K562 (cell line): ENCODE results near the gene CCT7. TPM values are rescaled to one million over a fixed set of nuclear protein-coding genes. Genes with fewer than 3 reads are reported as not detected.

Source experiments
- HDAC6 ChIP-seq: IDR thresholded peaks from 2 replicates; pipeline ENCODE4 v1.6.1; 2012; ENCODE audit warnings: low read depth, mild to moderate bottlenecking, control low read depth, inconsistent platforms, low read length, moderate library complexity
- MEF2D ChIP-seq: conservative IDR thresholded peaks from 2 replicates; pipeline ENCODE4 v1.6.1; 2016; ENCODE audit warnings: low read depth, missing genetic modification characterization, missing compliant biosample characterization
- SREBF2 ChIP-seq: sonication (generic); formaldehyde crosslinking; IDR thresholded peaks from 2 replicates; pipeline ENCODE4 v1.4.0; 2020; ENCODE audit warnings: mild to moderate bottlenecking, missing genetic modification reagents
- polyA plus RNA-seq, 8 experiments: library from polyadenylated mRNA; depleted of rRNA in 4 of 8; stranded (reverse) in 5 of 8; unstranded in 3 of 8; fragments of >200 nt; fragmentation: Nextera tagmentation in 2 of 8; fragmentation: Illumina TruSeq in 1 of 8; extraction: Ambion mirVana in 2 of 8; extraction: Trizol in 1 of 8; gene quantifications; 2 replicates each; pipeline versions ENCODE4 v1.2.1 to v1.2.3, GENCODE V29; 2011 to 2014; ENCODE audit warnings: inconsistent platforms in 1 of 8, missing spikeins in 1 of 8
- total RNA-seq, 7 experiments: library from RNA; depleted of rRNA in 6 of 7; stranded (reverse); fragments of >200 nt in 6 of 7; fragmentation: Illumina TruSeq in 2 of 7; extraction: Trizol in 2 of 7; gene quantifications; 2 replicates each; pipeline versions ENCODE4 v1.2.1 to v1.2.3, GENCODE V29; 2011 to 2021; ENCODE audit warnings: low replicate concordance in 1 of 7
- TF ChIP-seq, protein P1 (sequence below): sonication (generic); formaldehyde crosslinking; IDR thresholded peaks from 2 replicates; pipeline ENCODE4 v1.8.1; 2023; ENCODE audit warnings: mild to moderate bottlenecking, missing genetic modification reagents
- TF ChIP-seq, protein P2 (sequence below): fragments of 250-450 bp; sonication (Bioruptor Pico); IDR thresholded peaks from 2 replicates; pipeline ENCODE4 v1.9.0; 2021; ENCODE audit warnings: mild to moderate bottlenecking, inconsistent platforms
- TF ChIP-seq, protein P3 (sequence below): fragments of 250-450 bp; sonication (Bioruptor Pico); IDR thresholded peaks from 2 replicates; pipeline ENCODE4 v1.5.0; 2021; ENCODE audit warnings: mild to moderate bottlenecking, borderline replicate concordance

CCT7 gene
- total and polyA plus RNA-seq, 9 of the 15 experiments (the other 6 are each of a cell fraction or from before 2014, with no cell fraction given): 326 to 856 (median 638) TPM

- TF ChIP-seq SREBF2 (CRISPR knock-in tag): no peak
- TF ChIP-seq MEF2D: no peak
- TF ChIP-seq, protein P1, sequence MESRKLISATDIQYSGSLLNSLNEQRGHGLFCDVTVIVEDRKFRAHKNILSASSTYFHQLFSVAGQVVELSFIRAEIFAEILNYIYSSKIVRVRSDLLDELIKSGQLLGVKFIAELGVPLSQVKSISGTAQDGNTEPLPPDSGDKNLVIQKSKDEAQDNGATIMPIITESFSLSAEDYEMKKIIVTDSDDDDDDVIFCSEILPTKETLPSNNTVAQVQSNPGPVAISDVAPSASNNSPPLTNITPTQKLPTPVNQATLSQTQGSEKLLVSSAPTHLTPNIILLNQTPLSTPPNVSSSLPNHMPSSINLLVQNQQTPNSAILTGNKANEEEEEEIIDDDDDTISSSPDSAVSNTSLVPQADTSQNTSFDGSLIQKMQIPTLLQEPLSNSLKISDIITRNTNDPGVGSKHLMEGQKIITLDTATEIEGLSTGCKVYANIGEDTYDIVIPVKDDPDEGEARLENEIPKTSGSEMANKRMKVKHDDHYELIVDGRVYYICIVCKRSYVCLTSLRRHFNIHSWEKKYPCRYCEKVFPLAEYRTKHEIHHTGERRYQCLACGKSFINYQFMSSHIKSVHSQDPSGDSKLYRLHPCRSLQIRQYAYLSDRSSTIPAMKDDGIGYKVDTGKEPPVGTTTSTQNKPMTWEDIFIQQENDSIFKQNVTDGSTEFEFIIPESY: no peak
- TF ChIP-seq, protein P2, sequence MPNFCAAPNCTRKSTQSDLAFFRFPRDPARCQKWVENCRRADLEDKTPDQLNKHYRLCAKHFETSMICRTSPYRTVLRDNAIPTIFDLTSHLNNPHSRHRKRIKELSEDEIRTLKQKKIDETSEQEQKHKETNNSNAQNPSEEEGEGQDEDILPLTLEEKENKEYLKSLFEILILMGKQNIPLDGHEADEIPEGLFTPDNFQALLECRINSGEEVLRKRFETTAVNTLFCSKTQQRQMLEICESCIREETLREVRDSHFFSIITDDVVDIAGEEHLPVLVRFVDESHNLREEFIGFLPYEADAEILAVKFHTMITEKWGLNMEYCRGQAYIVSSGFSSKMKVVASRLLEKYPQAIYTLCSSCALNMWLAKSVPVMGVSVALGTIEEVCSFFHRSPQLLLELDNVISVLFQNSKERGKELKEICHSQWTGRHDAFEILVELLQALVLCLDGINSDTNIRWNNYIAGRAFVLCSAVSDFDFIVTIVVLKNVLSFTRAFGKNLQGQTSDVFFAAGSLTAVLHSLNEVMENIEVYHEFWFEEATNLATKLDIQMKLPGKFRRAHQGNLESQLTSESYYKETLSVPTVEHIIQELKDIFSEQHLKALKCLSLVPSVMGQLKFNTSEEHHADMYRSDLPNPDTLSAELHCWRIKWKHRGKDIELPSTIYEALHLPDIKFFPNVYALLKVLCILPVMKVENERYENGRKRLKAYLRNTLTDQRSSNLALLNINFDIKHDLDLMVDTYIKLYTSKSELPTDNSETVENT (CRISPR knock-in tag): no peak
- TF ChIP-seq HDAC6: no peak
- TF ChIP-seq, protein P3, sequence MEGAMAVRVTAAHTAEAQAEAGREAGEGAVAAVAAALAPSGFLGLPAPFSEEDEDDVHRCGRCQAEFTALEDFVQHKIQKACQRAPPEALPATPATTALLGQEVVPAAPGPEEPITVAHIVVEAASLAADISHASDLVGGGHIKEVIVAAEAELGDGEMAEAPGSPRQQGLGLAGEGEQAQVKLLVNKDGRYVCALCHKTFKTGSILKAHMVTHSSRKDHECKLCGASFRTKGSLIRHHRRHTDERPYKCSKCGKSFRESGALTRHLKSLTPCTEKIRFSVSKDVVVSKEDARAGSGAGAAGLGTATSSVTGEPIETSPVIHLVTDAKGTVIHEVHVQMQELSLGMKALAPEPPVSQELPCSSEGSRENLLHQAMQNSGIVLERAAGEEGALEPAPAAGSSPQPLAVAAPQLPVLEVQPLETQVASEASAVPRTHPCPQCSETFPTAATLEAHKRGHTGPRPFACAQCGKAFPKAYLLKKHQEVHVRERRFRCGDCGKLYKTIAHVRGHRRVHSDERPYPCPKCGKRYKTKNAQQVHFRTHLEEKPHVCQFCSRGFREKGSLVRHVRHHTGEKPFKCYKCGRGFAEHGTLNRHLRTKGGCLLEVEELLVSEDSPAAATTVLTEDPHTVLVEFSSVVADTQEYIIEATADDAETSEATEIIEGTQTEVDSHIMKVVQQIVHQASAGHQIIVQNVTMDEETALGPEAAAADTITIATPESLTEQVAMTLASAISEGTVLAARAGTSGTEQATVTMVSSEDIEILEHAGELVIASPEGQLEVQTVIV (CRISPR knock-in tag): no peak
These were observed 48.1 kb upstream of the CCT7 start (continued) for GRCh38 chr2:73185965-73186364.
